SU-DHL-6 (cell line): ENCODE results near the gene PXN.

Experiments
- CTCF ChIP-seq: fragments of 200-600 bp; sonication (generic); IDR thresholded peaks from one replicate; pipeline ENCODE4 v1.5.1; 2017; ENCODE audit warnings: antibody characterized with exemption, mild to moderate bottlenecking, low read length, moderate library complexity; ENCODE audit not compliant: insufficient read depth, poor library complexity, severe bottlenecking
- EZH2phosphoT487 ChIP-seq: fragments of 200-600 bp; sonication (generic), shearing (Covaris generic); conservative IDR thresholded peaks from 2 replicates; pipeline ENCODE4 v1.6.1; 2018; ENCODE audit warnings: mild to moderate bottlenecking, antibody characterized with exemption, low read length, moderate library complexity, mixed read lengths

- TF ChIP-seq CTCF (no peak), EZH2phosphoT487 (no peak)
Measured at GRCh38 chr12:120242275-120242799, 23.2 kb downstream of the PXN start.
